WTC11 (cell line): Measurements from ENCODE around the gene MEA1. TPM values are rescaled to one million over a fixed set of nuclear protein-coding genes. Genes with fewer than 3 reads are reported as not detected.

Experiments used
- ATAC-seq: fragments of 200-7000 bp; cut with Tn5 transposase; 2 replicates; pipeline ENCODE4 v1.10.0; 2021; ENCODE audit warnings: mild to moderate bottlenecking, moderate library complexity
- CTCF ChIA-PET: fragments of 300-600 bp; sonication (Branson Sonifier 250); formaldehyde crosslinking; loops from one replicate; lab custom pipeline; 2021; ENCODE audit warnings: antibody characterized with exemption; lab: Charles Lee
- POLR2A ChIA-PET: fragments of 350-600 bp; sonication (Branson Sonifier 250); formaldehyde crosslinking; loops from one replicate; lab custom pipeline; 2021; ENCODE audit warnings: antibody characterized with exemption; lab: Charles Lee
- DNase-seq: peaks from one replicate; pipeline ENCODE4 v3.0.0; 2021; ENCODE audit warnings: low spot score
- H3K27ac Mint-ChIP-seq: 2 replicates; pipeline ENCODE4 v1.8.0; 2021; ENCODE audit warnings: mixed read lengths
- H3K27me3 Mint-ChIP-seq: 2 replicates; pipeline ENCODE4 v1.8.0; 2021; ENCODE audit warnings: low read depth, mild to moderate bottlenecking, moderate library complexity, mixed read lengths
- H3K36me3 Mint-ChIP-seq: 2 replicates; pipeline ENCODE4 v1.8.0; 2021; ENCODE audit warnings: mixed read lengths
- H3K4me1 Mint-ChIP-seq: 2 replicates; pipeline ENCODE4 v1.8.0; 2022; ENCODE audit warnings: mixed read lengths
- H3K4me3 Mint-ChIP-seq: 2 replicates; pipeline ENCODE4 v1.8.0; 2021; ENCODE audit warnings: mild to moderate bottlenecking, moderate library complexity, mixed read lengths
- H3K9me3 Mint-ChIP-seq: 2 replicates; pipeline ENCODE4 v1.8.0; 2021; ENCODE audit warnings: mixed read lengths
- ATF3 ChIP-seq: sonication (generic); formaldehyde crosslinking; conservative IDR thresholded peaks from 2 replicates; pipeline ENCODE4 v1.8.1; 2022; ENCODE audit warnings: mild to moderate bottlenecking, missing genetic modification reagents
- ATF6 ChIP-seq: sonication (generic); formaldehyde crosslinking; IDR thresholded peaks from 2 replicates; pipeline ENCODE4 v1.8.1; 2023; ENCODE audit warnings: mild to moderate bottlenecking, missing genetic modification reagents
- CREB1 ChIP-seq: sonication (generic); formaldehyde crosslinking; IDR thresholded peaks from 2 replicates; pipeline ENCODE4 v1.8.0; 2023; ENCODE audit warnings: mild to moderate bottlenecking, missing genetic modification reagents
- CREM ChIP-seq: sonication (generic); formaldehyde crosslinking; IDR thresholded peaks from 2 replicates; pipeline ENCODE4 v1.8.1; 2022; ENCODE audit warnings: mild to moderate bottlenecking, missing genetic modification reagents, moderate library complexity
- FOXJ3 ChIP-seq: sonication (generic); formaldehyde crosslinking; IDR thresholded peaks from 2 replicates; pipeline ENCODE4 v1.9.0; 2021; ENCODE audit warnings: missing genetic modification reagents, mild to moderate bottlenecking, borderline replicate concordance
- GRHL2 ChIP-seq: fragments of 250-450 bp; sonication (Bioruptor Pico); IDR thresholded peaks from 2 replicates; pipeline ENCODE4 v1.8.0; 2022; ENCODE audit warnings: mild to moderate bottlenecking, moderate library complexity; ENCODE audit not compliant: insufficient replicate concordance, severe bottlenecking
- HMGA2 ChIP-seq: fragments of 250-450 bp; sonication (Bioruptor Pico); IDR thresholded peaks from 2 replicates; pipeline ENCODE4 v1.4.0; 2021; ENCODE audit warnings: mild to moderate bottlenecking, moderate library complexity
- IRF2 ChIP-seq: sonication (generic); formaldehyde crosslinking; IDR thresholded peaks from 2 replicates; pipeline ENCODE4 v1.8.0; 2022; ENCODE audit warnings: low read depth, missing genetic modification reagents, borderline replicate concordance
- MYBL2 ChIP-seq: sonication (generic); formaldehyde crosslinking; IDR thresholded peaks from 2 replicates; pipeline ENCODE4 v1.8.1; 2023; ENCODE audit warnings: mild to moderate bottlenecking, moderate library complexity, missing genetic modification reagents
- NFYB ChIP-seq: sonication (generic); formaldehyde crosslinking; conservative IDR thresholded peaks from 2 replicates; pipeline ENCODE4 v1.8.0; 2022; ENCODE audit warnings: low read depth, missing genetic modification reagents
- NR3C1 ChIP-seq: sonication (generic); formaldehyde crosslinking; conservative IDR thresholded peaks from 2 replicates; pipeline ENCODE4 v1.8.1; 2023; ENCODE audit warnings: low read depth, mild to moderate bottlenecking, missing genetic modification reagents
- RELA ChIP-seq: sonication (generic); formaldehyde crosslinking; IDR thresholded peaks from 2 replicates; pipeline ENCODE4 v1.8.1; 2022; ENCODE audit warnings: missing genetic modification reagents, mild to moderate bottlenecking, borderline replicate concordance
- SOX15 ChIP-seq: fragments of 250-450 bp; sonication (Bioruptor Pico); IDR thresholded peaks from 2 replicates; pipeline ENCODE4 v1.9.0; 2021; ENCODE audit warnings: mild to moderate bottlenecking
- SP1 ChIP-seq: sonication (generic); formaldehyde crosslinking; conservative IDR thresholded peaks from 2 replicates; pipeline ENCODE4 v1.8.1; 2022; ENCODE audit warnings: missing genetic modification reagents
- TCF7 ChIP-seq: sonication (generic); formaldehyde crosslinking; IDR thresholded peaks from 2 replicates; pipeline ENCODE4 v1.8.0; 2022; ENCODE audit warnings: mild to moderate bottlenecking, low read depth, missing genetic modification reagents, moderate library complexity
- TEAD4 ChIP-seq: sonication (generic); formaldehyde crosslinking; IDR thresholded peaks from 2 replicates; pipeline ENCODE4 v1.8.0; 2022; ENCODE audit warnings: mild to moderate bottlenecking, missing genetic modification reagents
- USF2 ChIP-seq: sonication (generic); formaldehyde crosslinking; IDR thresholded peaks from 2 replicates; pipeline ENCODE4 v1.8.1; 2023; ENCODE audit warnings: mild to moderate bottlenecking, missing genetic modification reagents, moderate library complexity
- ZNF263 ChIP-seq: sonication (generic); formaldehyde crosslinking; IDR thresholded peaks from 2 replicates; pipeline ENCODE4 v1.8.1; 2022; ENCODE audit warnings: low read depth, mild to moderate bottlenecking, moderate library complexity, missing genetic modification reagents
- ZNF317 ChIP-seq: sonication (generic); formaldehyde crosslinking; IDR thresholded peaks from 2 replicates; pipeline ENCODE4 v1.8.1; 2023; ENCODE audit warnings: low read depth, mild to moderate bottlenecking, moderate library complexity, missing genetic modification reagents, borderline replicate concordance
- ZNF396 ChIP-seq: fragments of 250-450 bp; sonication (Bioruptor Pico); IDR thresholded peaks from 2 replicates; pipeline ENCODE4 v1.8.0; 2021; ENCODE audit warnings: mild to moderate bottlenecking, moderate library complexity, borderline replicate concordance
- total RNA-seq: library from RNA; stranded (reverse); gene quantifications from 3 replicates; pipeline ENCODE4 v1.2.3, GENCODE V29; 2021
- TF ChIP-seq, protein P1 (sequence below): sonication (generic); formaldehyde crosslinking; IDR thresholded peaks from 2 replicates; pipeline ENCODE4 v1.8.1; 2022; ENCODE audit warnings: mild to moderate bottlenecking, moderate library complexity, missing genetic modification reagents

MEA1 gene
- total RNA-seq, 1 experiment from 2014 or later, result 85.0 TPM

DNA sequence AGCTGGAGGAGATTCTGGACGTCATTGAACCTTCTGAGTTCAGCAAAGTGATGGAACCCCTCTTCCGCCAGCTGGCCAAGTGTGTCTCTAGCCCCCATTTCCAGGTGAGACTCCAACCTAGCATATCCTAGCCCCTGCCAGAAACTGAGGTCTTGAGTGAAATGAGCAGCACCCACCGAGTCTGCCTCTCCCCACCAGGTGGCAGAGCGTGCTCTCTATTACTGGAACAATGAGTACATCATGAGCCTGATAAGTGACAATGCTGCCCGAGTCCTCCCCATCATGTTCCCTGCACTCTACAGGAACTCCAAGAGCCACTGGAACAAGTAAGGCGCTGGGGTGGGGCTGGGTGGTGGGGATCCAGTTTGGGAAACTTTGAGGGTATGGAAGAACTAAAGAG lies 4.6 kb downstream of the MEA1 start (continued):
- TF ChIP-seq MYBL2 (CRISPR knock-in tag), result no peak
- no peak for TF ChIP-seq ZNF317
- TF ChIP-seq ATF3 (CRISPR knock-in tag), result no peak
- no peak for TF ChIP-seq TEAD4 (CRISPR knock-in tag)
- TF ChIP-seq CREB1 (CRISPR knock-in tag), result no peak

- H3K4me3 Mint-ChIP-seq, result no peak overlapping the region
- H3K36me3 Mint-ChIP-seq, result peaks cover 45% of the 10 kb centered on the region
- POLR2A ChIA-PET, result no interaction called here
- peaks cover 6% of the 10 kb centered on the region for H3K4me1 Mint-ChIP-seq
- CTCF ChIA-PET, result interaction anchor here (1.1 to 1.4 kb wide), 3 partner anchors 33 to 136 kb away, joined by 3 to 4 read pairs (median 4); no protein-coding TSS in a partner anchor
- ATAC-seq (no peak), DNase-seq (no peak)
- H3K9me3 Mint-ChIP-seq, result no peaks in the 10 kb centered on the region
- no peaks in the 10 kb centered on the region for H3K27me3 Mint-ChIP-seq
- no peak overlapping the region for H3K27ac Mint-ChIP-seq
- TF ChIP-seq CREM (CRISPR knock-in tag), result no peak
- TF ChIP-seq ZNF396, result no peak
- TF ChIP-seq NR3C1 (CRISPR knock-in tag), result no peak
- TF ChIP-seq ATF3 (CRISPR knock-in tag), result no peak
- no peak for TF ChIP-seq SP1 (CRISPR knock-in tag)
- TF ChIP-seq USF2 (CRISPR knock-in tag), result no peak
- TF ChIP-seq, protein P1, sequence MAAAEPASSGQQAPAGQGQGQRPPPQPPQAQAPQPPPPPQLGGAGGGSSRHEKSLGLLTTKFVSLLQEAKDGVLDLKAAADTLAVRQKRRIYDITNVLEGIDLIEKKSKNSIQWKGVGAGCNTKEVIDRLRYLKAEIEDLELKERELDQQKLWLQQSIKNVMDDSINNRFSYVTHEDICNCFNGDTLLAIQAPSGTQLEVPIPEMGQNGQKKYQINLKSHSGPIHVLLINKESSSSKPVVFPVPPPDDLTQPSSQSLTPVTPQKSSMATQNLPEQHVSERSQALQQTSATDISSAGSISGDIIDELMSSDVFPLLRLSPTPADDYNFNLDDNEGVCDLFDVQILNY (CRISPR knock-in tag), result no peak
- no peak for TF ChIP-seq ATF6 (CRISPR knock-in tag)
- no peak for TF ChIP-seq HMGA2 (CRISPR knock-in tag)
- TF ChIP-seq RELA (CRISPR knock-in tag), result no peak
- TF ChIP-seq IRF2 (CRISPR knock-in tag), result no peak
- no peak for TF ChIP-seq ZNF317
Observed at GRCh38 chr6:43007126-43007525, 6.6 kb downstream of the MEA1 start.

- ChIA-PET CTCF (no interaction called here), POLR2A (interaction anchor here (1.5 kb wide), 1 partner anchor 9 kb away, joined by 5 read pairs; no protein-coding TSS in a partner anchor)
- Mint-ChIP-seq H3K27me3 (no peaks in the 10 kb centered on the region), H3K4me1 (peaks cover 4% of the 10 kb centered on the region; the same call in 1 of the 2 replicates), H3K36me3 (peaks cover 37% of the 10 kb centered on the region), H3K4me3 (no peak overlapping the region), H3K27ac (no peak overlapping the region), H3K9me3 (no peaks in the 10 kb centered on the region)
- DNase-seq, result no peak
- TF ChIP-seq ZNF263 (CRISPR knock-in tag) (no peak), FOXJ3 (CRISPR knock-in tag) (no peak), SOX15 (CRISPR knock-in tag) (no peak), TCF7 (no peak), GRHL2 (CRISPR knock-in tag) (no peak), NFYB (no peak)
- no peak for ATAC-seq
Observed at GRCh38 chr6:43006251-43006650, 7.5 kb downstream of the MEA1 start.
